ENCODE results near the gene CPNE5.

The CPNE5 gene

GRCh38 chr6:36779227-36779626 lies 60.0 kb downstream of the CPNE5 start:
- no peak for TF ChIP-seq CTCF (IDR thresholded peaks at IDR 0.05; ENCODE audit: extremely low read depth, missing control alignments)
- DNase-seq (ENCODE audit: low spot score): no peak

GRCh38 chr6:36777801-36778200 lies 61.4 kb downstream of the CPNE5 start:
- TF ChIP-seq CTCF (IDR thresholded peaks at IDR 0.05; ENCODE audit: extremely low read depth, missing control alignments): no peak
- DNase-seq (ENCODE audit: low spot score): no peak

- no peak for DNase-seq (ENCODE audit: low spot score)
- TF ChIP-seq CTCF (IDR thresholded peaks at IDR 0.05; ENCODE audit: extremely low read depth, missing control alignments): no peak
Measured at GRCh38 chr6:36776167-36776566, 63.1 kb downstream of the CPNE5 start.

GRCh38 chr6:36774331-36774730 lies 64.9 kb downstream of the CPNE5 start:
- DNase-seq (ENCODE audit: low spot score): no peak

GRCh38 chr6:36772397-36772796 lies 66.8 kb downstream of the CPNE5 start:
- no peak for TF ChIP-seq CTCF (IDR thresholded peaks at IDR 0.05; ENCODE audit: extremely low read depth, missing control alignments)
- DNase-seq (ENCODE audit: low spot score): no peak

More at GRCh38 chr6:36774331-36774730, 64.9 kb downstream of the CPNE5 start:
- TF ChIP-seq CTCF (IDR thresholded peaks at IDR 0.05; ENCODE audit: extremely low read depth, missing control alignments): no peak

- TF ChIP-seq CTCF (IDR thresholded peaks at IDR 0.05; ENCODE audit: extremely low read depth, missing control alignments): no peak
- no peak for DNase-seq (ENCODE audit: low spot score)
Measured at GRCh38 chr6:36771145-36771544, 68.1 kb downstream of the CPNE5 start.

- TF ChIP-seq CTCF (IDR thresholded peaks at IDR 0.05; ENCODE audit: extremely low read depth, missing control alignments): no peak
- no peak for DNase-seq (ENCODE audit: low spot score)
Measured at GRCh38 chr6:36769676-36770499, 69.4 kb downstream of the CPNE5 start.

Data from GM20000 (cell line).